ENCODE data around the gene CD300LF. TPM values are rescaled to one million over a fixed set of nuclear protein-coding genes. Genes with fewer than 3 reads are reported as not detected.

Gene CD300LF
- total and polyA plus RNA-seq, 9 of the 15 experiments (the other 6 are each of a cell fraction or from before 2014, with no cell fraction given) = not detected

- no peak overlapping the region for H3K27ac ChIP-seq (ENCODE audit: extremely low read depth, low read depth, low read length)
- H3K4me2 ChIP-seq (ENCODE audit: insufficient read depth, low read length) = no peak overlapping the region
- no peak overlapping the region for H3K4me3 ChIP-seq
- in situ Hi-C loops (cut with MboI) (no loop called here), intact Hi-C loops (cut with micrococcal nuclease) (no loop called here)
- no peak overlapping the region for H2AFZ ChIP-seq (ENCODE audit: low read depth, low read length)
- H3K36me3 ChIP-seq (ENCODE audit: control insufficient read depth, insufficient read depth, low read length) = no peaks in the 10 kb centered on the region
- no peaks in the 10 kb centered on the region for H3K9me1 ChIP-seq (ENCODE audit: control insufficient read depth, insufficient read depth, low read length)
- DNase-seq (ENCODE audit: extremely low read depth in 1 of 4, low spot score in 3 of 4) (no peak), ATAC-seq (no peak), FAIRE-seq (no peak)
- H3K4me1 ChIP-seq (replicated peaks in 1 of 2; ENCODE audit: control insufficient read depth in 2 of 2, insufficient read depth in 2 of 2, low read length in 2 of 2) = no peaks in the 10 kb centered on the region
- no peak for TF ChIP-seq ZNF133 (CRISPR knock-in tag; IDR thresholded peaks at IDR 0.05)
- TF ChIP-seq, protein P1, sequence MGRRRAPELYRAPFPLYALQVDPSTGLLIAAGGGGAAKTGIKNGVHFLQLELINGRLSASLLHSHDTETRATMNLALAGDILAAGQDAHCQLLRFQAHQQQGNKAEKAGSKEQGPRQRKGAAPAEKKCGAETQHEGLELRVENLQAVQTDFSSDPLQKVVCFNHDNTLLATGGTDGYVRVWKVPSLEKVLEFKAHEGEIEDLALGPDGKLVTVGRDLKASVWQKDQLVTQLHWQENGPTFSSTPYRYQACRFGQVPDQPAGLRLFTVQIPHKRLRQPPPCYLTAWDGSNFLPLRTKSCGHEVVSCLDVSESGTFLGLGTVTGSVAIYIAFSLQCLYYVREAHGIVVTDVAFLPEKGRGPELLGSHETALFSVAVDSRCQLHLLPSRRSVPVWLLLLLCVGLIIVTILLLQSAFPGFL (CRISPR knock-in tag; IDR thresholded peaks at IDR 0.05) = no peak
- TF ChIP-seq NFIX (CRISPR knock-in tag; IDR thresholded peaks at IDR 0.05; ENCODE audit: low read depth) = no peak
- no peak for TF ChIP-seq STAG1 (CRISPR knock-in tag; IDR thresholded peaks at IDR 0.05; ENCODE audit: borderline replicate concordance)
- TF ChIP-seq CBX2 (IDR thresholded peaks at IDR 0.05; ENCODE audit: insufficient read depth, low read length, poor library complexity, severe bottlenecking) = no peak
- TF ChIP-seq LARP7 (IDR thresholded peaks at IDR 0.05) = no peak
- no peak for TF ChIP-seq CREBBP (IDR thresholded peaks at IDR 0.05; ENCODE audit: low read depth, low read length)
- no peak for TF ChIP-seq PHB2 (IDR thresholded peaks at IDR 0.05; ENCODE audit: low read depth)
- no peak for TF ChIP-seq ZNF277 (CRISPR knock-in tag; IDR thresholded peaks at IDR 0.05; ENCODE audit: borderline replicate concordance)
- no peak for TF ChIP-seq MBD1 (CRISPR knock-in tag; IDR thresholded peaks at IDR 0.05)
- no peak for TF ChIP-seq LEF1 (IDR thresholded peaks at IDR 0.05)
- TF ChIP-seq ZFP36 (IDR thresholded peaks at IDR 0.05; ENCODE audit: low read depth, low read length, partially characterized antibody) = no peak
- TF ChIP-seq THRA (IDR thresholded peaks at IDR 0.05) = no peak
- no peak for TF ChIP-seq ZNF274 (IDR thresholded peaks at IDR 0.05; ENCODE audit: borderline replicate concordance, low read depth, low read length)
- no peak for TF ChIP-seq ZBTB7A (IDR thresholded peaks at IDR 0.05; ENCODE audit: borderline replicate concordance, control insufficient read depth, low read depth, low read length)
- TF ChIP-seq MED1 (CRISPR knock-in tag; IDR thresholded peaks at IDR 0.05; ENCODE audit: borderline replicate concordance) = no peak
- TF ChIP-seq KLF16 (IDR thresholded peaks at IDR 0.05) = no peak
- no peak for TF ChIP-seq ZSCAN32 (CRISPR knock-in tag; IDR thresholded peaks at IDR 0.05)
- ChIA-PET POLR2A (interaction anchor here (0.6 to 0.7 kb wide), 2 partner anchors 106 to 485 kb away, joined by 3 to 4 read pairs; no protein-coding TSS in a partner anchor), CTCF (ENCODE audit: low intra/inter-chr PET ratio) (no interaction called here)
- H3K79me2 ChIP-seq (ENCODE audit: control insufficient read depth, insufficient read depth, low read length) = no peaks in the 10 kb centered on the region
- no peaks in the 10 kb centered on the region; the same call in 1 of the 2 replicates for H4K20me1 ChIP-seq (replicated peaks; ENCODE audit: control insufficient read depth, insufficient read depth, low read length)
- no peak overlapping the region for H3K9ac ChIP-seq (ENCODE audit: insufficient read depth in 1 of 2, low read depth in 2 of 2, low read length in 2 of 2)
- WGBS (ENCODE audit: insufficient coverage, low coverage, missing lambda C conversion rate) = 0% methylated on average over 5 of the region's 5 CpGs
- BruUV-seq (replicated peaks) = no TSS peak
- peaks cover 7 to 39% of the 10 kb centered on the region in 2 experiments; a peak in 4 of 5 replicates for H3K27me3 ChIP-seq (ENCODE audit: control insufficient read depth in 2 of 2, insufficient read depth in 2 of 2, low read length in 2 of 2)
- H3K9me3 ChIP-seq (replicated peaks; ENCODE audit: control insufficient read depth, insufficient read depth, low read depth, low read length) = no peaks in the 10 kb centered on the region
These were observed 31.8 kb downstream of the CD300LF start for GRCh38 chr17:74680941-74681340.

All from K562 (cell line).